Breast epithelium (tissue), 4 donors: ENCODE results near the gene DHH. TPM values are rescaled to one million over a fixed set of nuclear protein-coding genes. Genes with fewer than 3 reads are reported as not detected.

Experiments
- DNase-seq, 2 donors: peaks; one replicate each; pipeline ENCODE4 v3.0.0-alpha.2; 2019; ENCODE audit warnings: low spot score in 2 of 2
- H3K27ac ChIP-seq, 2 donors: fragments of 200-600 bp; sonication (generic) in 1 of 2; one replicate each; pipeline ENCODE4 v1.5.1; 2016 to 2019; ENCODE audit warnings: mild to moderate bottlenecking in 1 of 2
- H3K27me3 ChIP-seq, 2 donors: fragments of 200-600 bp; sonication (generic) in 1 of 2; one replicate each; pipeline versions ENCODE4 v1.5.1 to v1.6.0; 2017 to 2019; ENCODE audit warnings: control low read depth in 1 of 2, mild to moderate bottlenecking in 1 of 2
- H3K36me3 ChIP-seq: fragments of 200-600 bp; one replicate; pipeline ENCODE4 v1.5.1; 2019
- H3K4me1 ChIP-seq, 2 donors: fragments of 200-600 bp; sonication (generic); one replicate each; pipeline ENCODE4 v1.5.1; 2016 to 2019; ENCODE audit warnings: control low read depth in 1 of 2
- H3K4me3 ChIP-seq, 3 donors: fragments of 200-600 bp; sonication (generic); 1 replicate in 2 of 3; 2 replicates in 1 of 3; pipeline ENCODE4 v1.5.1; 2016 to 2019; ENCODE audit warnings: mild to moderate bottlenecking in 3 of 3, moderate library complexity in 2 of 3
- H3K9me3 ChIP-seq, 2 donors: fragments of 200-600 bp; sonication (generic) in 1 of 2; one replicate each; pipeline ENCODE4 v1.5.1; 2016 to 2019; ENCODE audit warnings: control low read depth in 1 of 2
- CTCF ChIP-seq, 3 donors: fragments of 450-650 bp; IDR thresholded peaks; one replicate each; pipeline ENCODE4 v1.5.1; 2016 to 2017; ENCODE audit warnings: antibody characterized with exemption in 3 of 3, mild to moderate bottlenecking in 3 of 3, moderate library complexity in 3 of 3
- POLR2A ChIP-seq: fragments of 450-650 bp; IDR thresholded peaks from one replicate; pipeline ENCODE4 v1.6.1; 2016; ENCODE audit warnings: antibody characterized with exemption, mild to moderate bottlenecking, moderate library complexity
- POLR2AphosphoS5 ChIP-seq, 3 donors: sonication (generic); formaldehyde crosslinking; IDR thresholded peaks; one replicate each; pipeline ENCODE4 v1.6.1; 2017; ENCODE audit warnings: antibody characterized with exemption in 3 of 3
- intact Hi-C: fragments of 100-400 bp; cut with DNase I; formaldehyde crosslinking; loops from one replicate; pipeline ENCODE4 v1.15.1; 2023; ENCODE audit warnings: low total_unique reads
- total RNA-seq, 3 donors: library from RNA; depleted of rRNA; stranded (reverse); fragments of >200 nt; gene quantifications; one replicate each; pipeline ENCODE4 v1.1.0, GENCODE V29; 2016

Gene DHH
- total RNA-seq, 3 donors from 2014 or later: 0.29 to 1.6 (median 1.4) TPM

- H3K4me1 ChIP-seq: no peaks in the 10 kb centered on the region
- intact Hi-C loops: no loop called here
- no peaks in the 10 kb centered on the region for H3K36me3 ChIP-seq
- TF ChIP-seq POLR2AphosphoS5 (IDR thresholded peaks at IDR 0.05) (no peak), CTCF (IDR thresholded peaks at IDR 0.05) (peak; percentile 6 to 58 (median 49)), POLR2A (no peak)
- no peak for DNase-seq
- no peak overlapping the region for H3K27ac ChIP-seq
- no peaks in the 10 kb centered on the region for H3K27me3 ChIP-seq
- no peak overlapping the region for H3K4me3 ChIP-seq
- H3K9me3 ChIP-seq: no peaks in the 10 kb centered on the region
These were observed 26.6 kb upstream of the DHH start for GRCh38 chr12:49121047-49121696.

GRCh38 chr12:49111206-49111605 is 16.6 kb upstream of the DHH start:
- peaks cover 0 to 17% of the 10 kb centered on the region in 2 donors for H3K4me1 ChIP-seq
- DNase-seq: no peak
- peak overlapping the region; percentile 94 to 96 for H3K27ac ChIP-seq
- TF ChIP-seq POLR2A (no peak), CTCF (IDR thresholded peaks at IDR 0.05) (no peak), POLR2AphosphoS5 (IDR thresholded peaks at IDR 0.05) (no peak)
- H3K4me3 ChIP-seq: peak overlapping the region; percentile 78 to 97 (median 95)
- no peaks in the 10 kb centered on the region for H3K27me3 ChIP-seq
- H3K36me3 ChIP-seq: no peaks in the 10 kb centered on the region
- H3K9me3 ChIP-seq: no peaks in the 10 kb centered on the region
- intact Hi-C loops: no loop called here

GRCh38 chr12:49110464-49111155 is 16.0 kb upstream of the DHH start, which contains the start of gene LMBR1L:
Gene LMBR1L, minus strand, starts transcription at chr12:49110847. Its CDS starts 292 bp downstream, at chr12:49110555.
- no peaks in the 10 kb centered on the region for H3K9me3 ChIP-seq
- peak; percentile 95 to 98 for DNase-seq
- peaks cover 0 to 17% of the 10 kb centered on the region in 2 donors for H3K4me1 ChIP-seq
- intact Hi-C loops: no loop called here
- H3K27ac ChIP-seq: peak within 1 kb of the TSS; percentile 94 to 96
- no peaks in the 10 kb centered on the region for H3K27me3 ChIP-seq
- H3K4me3 ChIP-seq: peak within 1 kb of the TSS; percentile 78 to 97 (median 95)
- H3K36me3 ChIP-seq: no peaks in the 10 kb centered on the region
- peak; percentile 57 to 89 (median 68) for TF ChIP-seq POLR2AphosphoS5 (IDR thresholded peaks at IDR 0.05)
- peak; percentile 50 to 89 (median 59) for TF ChIP-seq CTCF (IDR thresholded peaks at IDR 0.05)
- TF ChIP-seq POLR2A: peak; percentile 70

- H3K36me3 ChIP-seq: no peaks in the 10 kb centered on the region
- H3K27me3 ChIP-seq: no peaks in the 10 kb centered on the region
- peak overlapping the region; percentile 78 to 97 (median 95) for H3K4me3 ChIP-seq
- intact Hi-C loops: loop anchor here (10.0 kb wide), 1 partner anchor 135 kb away; no protein-coding TSS in a partner anchor
- TF ChIP-seq POLR2AphosphoS5 (IDR thresholded peaks at IDR 0.05): no peak
- TF ChIP-seq POLR2A: no peak
- TF ChIP-seq CTCF (IDR thresholded peaks at IDR 0.05): no peak
- peak overlapping the region; percentile 94 to 96 for H3K27ac ChIP-seq
- H3K4me1 ChIP-seq: peaks cover 0 to 17% of the 10 kb centered on the region in 2 donors
- H3K9me3 ChIP-seq: no peaks in the 10 kb centered on the region
- no peak for DNase-seq
These were observed 15.3 kb upstream of the DHH start for GRCh38 chr12:49109641-49110463.
